ENCODE data around the gene TLK1.
A peak's percentile ranks its signal among the peaks of the same experiment; 100 is the strongest.

Gene TLK1
- total RNA-seq = 98.4 to 126 (median 110) reads per million in 3 experiments

GRCh38 chr2:171160119-171160955 is at the start of gene TLK1:
TSS of gene TLK1 (minus strand) at chr2:171160893. CDS start at chr2:171160428, 465 bp downstream.
- peak; percentile 82 for DNase-seq

- no peak for DNase-seq
These were observed 49.6 kb upstream of the TLK1 start for GRCh38 chr2:171210216-171210863.

GRCh38 chr2:171208657-171209056 is 48.0 kb upstream of the TLK1 start:
- no peak for DNase-seq

- no peak for DNase-seq
These were observed 45.9 kb upstream of the TLK1 start for GRCh38 chr2:171206422-171207115.

- DNase-seq = no peak
These were observed 44.9 kb upstream of the TLK1 start for GRCh38 chr2:171205551-171205950.

GRCh38 chr2:171201767-171202166 is 41.1 kb upstream of the TLK1 start:
- DNase-seq = no peak

GRCh38 chr2:171201271-171201670 is 40.6 kb upstream of the TLK1 start:
- DNase-seq = no peak

GRCh38 chr2:171200469-171200868 is 39.8 kb upstream of the TLK1 start:
- no peak for DNase-seq

GRCh38 chr2:171191021-171191420 is 30.3 kb upstream of the TLK1 start:
- DNase-seq = no peak

GRCh38 chr2:171187819-171188218 is 27.1 kb upstream of the TLK1 start:
- no peak for DNase-seq

- DNase-seq = no peak
These were observed 26.5 kb upstream of the TLK1 start for GRCh38 chr2:171187177-171187576.

GRCh38 chr2:171185941-171186340 is 25.2 kb upstream of the TLK1 start:
- no peak for DNase-seq

GRCh38 chr2:171185165-171185818 is 24.6 kb upstream of the TLK1 start:
- DNase-seq = no peak

- no peak for DNase-seq
These were observed 20.7 kb upstream of the TLK1 start for GRCh38 chr2:171181064-171182049.

GRCh38 chr2:171180229-171180930 is 19.7 kb upstream of the TLK1 start:
- DNase-seq = no peak

- no peak for DNase-seq
These were observed 18.3 kb upstream of the TLK1 start for GRCh38 chr2:171178993-171179392.

- no peak for DNase-seq
These were observed 15.8 kb upstream of the TLK1 start for GRCh38 chr2:171176516-171176915.

GRCh38 chr2:171174075-171174474 is 13.4 kb upstream of the TLK1 start:
- no peak for DNase-seq

GRCh38 chr2:171173087-171173486 is 12.4 kb upstream of the TLK1 start:
- no peak for DNase-seq

GRCh38 chr2:171171808-171172207 is 11.1 kb upstream of the TLK1 start:
- no peak for DNase-seq

GRCh38 chr2:171169839-171170238 is 9.1 kb upstream of the TLK1 start:
- no peak for DNase-seq
